ENCODE data around the gene TFAP2C.
"Not testable (repeated sequence)": the region's sequence is repeated elsewhere in the genome, so short reads cannot be mapped to it uniquely, and the experiment has no call there.

The TFAP2C gene

GRCh38 chr20:56657879-56658278, 28.8 kb downstream of the TFAP2C start:
- DNase-seq: no peak

GRCh38 chr20:56658341-56658947, 29.3 kb downstream of the TFAP2C start:
- not testable (repeated sequence) for DNase-seq

GRCh38 chr20:56663660-56664059, 34.6 kb downstream of the TFAP2C start:
- no peak for DNase-seq

GRCh38 chr20:56664796-56665195, 35.7 kb downstream of the TFAP2C start:
- DNase-seq: no peak

GRCh38 chr20:56665806-56666205, 36.7 kb downstream of the TFAP2C start:
- DNase-seq: no peak

- no peak for DNase-seq
These were observed 44.3 kb downstream of the TFAP2C start for GRCh38 chr20:56673450-56673849.

- DNase-seq: no peak
These were observed 46.9 kb downstream of the TFAP2C start for GRCh38 chr20:56676001-56676400.

GRCh38 chr20:56676679-56677078, 47.6 kb downstream of the TFAP2C start:
- DNase-seq: no peak

GRCh38 chr20:56683077-56683865, 54.2 kb downstream of the TFAP2C start:
- DNase-seq: no peak

- no peak for DNase-seq
These were observed 56.8 kb downstream of the TFAP2C start for GRCh38 chr20:56685879-56686278.

GRCh38 chr20:56687061-56687460, 58.0 kb downstream of the TFAP2C start:
- no peak for DNase-seq

- DNase-seq: no peak
These were observed 59.0 kb downstream of the TFAP2C start for GRCh38 chr20:56688106-56688505.

Measured in SHP77 (cell line).